HepG2 (cell line): Measurements from ENCODE around the gene GPR42. TPM values are rescaled to one million over a fixed set of nuclear protein-coding genes. Genes with fewer than 3 reads are reported as not detected.

Source experiments
- BRF2 ChIP-seq: sonication (generic); formaldehyde crosslinking; IDR thresholded peaks from 2 replicates; pipeline ENCODE4 v1.8.1; 2022; ENCODE audit warnings: mild to moderate bottlenecking, missing genetic modification reagents
- HBP1 ChIP-seq: IDR thresholded peaks from 2 replicates; pipeline ENCODE4 v1.6.1; 2016; ENCODE audit warnings: low read depth, control low read depth
- LBX2 ChIP-seq: sonication (generic); formaldehyde crosslinking; IDR thresholded peaks from 2 replicates; pipeline ENCODE4 v1.5.0; 2020; ENCODE audit warnings: missing genetic modification reagents, mild to moderate bottlenecking, borderline replicate concordance
- NR2F6 ChIP-seq, 2 experiments: IDR thresholded peaks; 2 replicates each; pipeline ENCODE4 v1.6.1; 2016; ENCODE audit warnings: antibody characterized with exemption in 1 of 2, mild to moderate bottlenecking in 1 of 2
- SAP130 ChIP-seq: IDR thresholded peaks from 2 replicates; pipeline ENCODE4 v1.6.1; 2016; ENCODE audit warnings: low read depth
- ZFP36 ChIP-seq: fragments of 150-350 bp; IDR thresholded peaks from 2 replicates; pipeline ENCODE4 v1.6.1; 2018; ENCODE audit warnings: borderline replicate concordance, low read length, low read depth; ENCODE audit not compliant: partially characterized antibody
- ZNF326 ChIP-seq: sonication (generic); formaldehyde crosslinking; IDR thresholded peaks from 2 replicates; pipeline ENCODE4 v1.4.0; 2020; ENCODE audit warnings: missing genetic modification reagents, borderline replicate concordance
- ZNF382 ChIP-seq: sonication (generic); formaldehyde crosslinking; IDR thresholded peaks from 2 replicates; pipeline ENCODE4 v1.5.0; 2020; ENCODE audit warnings: missing genetic modification reagents, mild to moderate bottlenecking, borderline replicate concordance
- ZNF605 ChIP-seq: sonication (generic); formaldehyde crosslinking; IDR thresholded peaks from 2 replicates; pipeline ENCODE4 v1.8.0; 2022; ENCODE audit warnings: mild to moderate bottlenecking, missing genetic modification reagents
- ZSCAN12 ChIP-seq: sonication (generic); formaldehyde crosslinking; IDR thresholded peaks from 2 replicates; pipeline ENCODE4 v1.9.0; 2021; ENCODE audit warnings: mild to moderate bottlenecking, missing genetic modification reagents
- polyA plus RNA-seq, 8 experiments: library from polyadenylated mRNA; depleted of rRNA in 3 of 8; stranded (reverse) in 7 of 8; unstranded in 1 of 8; fragments of >200 nt; fragmentation: Illumina TruSeq in 4 of 8; extraction: Trizol in 4 of 8; gene quantifications; 2 replicates each; pipeline versions ENCODE4 v1.2.1 to v1.2.3, GENCODE V29; 2011 to 2016; ENCODE audit warnings: low read depth in 4 of 8, missing spikeins in 1 of 8, mixed read lengths in 1 of 8; ENCODE audit not compliant: insufficient read depth in 1 of 8
- total RNA-seq, 5 experiments: library from RNA; depleted of rRNA; stranded (reverse); fragments of >200 nt; fragmentation: Illumina TruSeq; extraction: Trizol; gene quantifications; 2 replicates each; pipeline ENCODE4 v1.2.3, GENCODE V29; 2016; ENCODE audit warnings: low read depth in 1 of 5
- TF ChIP-seq, protein P1 (sequence below): sonication (generic); formaldehyde crosslinking; IDR thresholded peaks from 2 replicates; pipeline ENCODE4 v1.9.0; 2021; ENCODE audit warnings: mild to moderate bottlenecking, missing genetic modification reagents
- TF ChIP-seq, protein P2 (sequence below): sonication (generic); formaldehyde crosslinking; IDR thresholded peaks from 2 replicates; pipeline ENCODE4 v1.4.0; 2020; ENCODE audit warnings: missing genetic modification reagents, mild to moderate bottlenecking, borderline replicate concordance
- TF ChIP-seq, protein P3 (sequence below): sonication (generic); formaldehyde crosslinking; IDR thresholded peaks from 2 replicates; pipeline ENCODE4 v1.4.0; 2020; ENCODE audit warnings: mild to moderate bottlenecking, missing genetic modification reagents

Gene GPR42
- total and polyA plus RNA-seq, 2 of the 13 experiments (the other 11 are each of a cell fraction or from before 2014, with no cell fraction given) = not detected

DNA sequence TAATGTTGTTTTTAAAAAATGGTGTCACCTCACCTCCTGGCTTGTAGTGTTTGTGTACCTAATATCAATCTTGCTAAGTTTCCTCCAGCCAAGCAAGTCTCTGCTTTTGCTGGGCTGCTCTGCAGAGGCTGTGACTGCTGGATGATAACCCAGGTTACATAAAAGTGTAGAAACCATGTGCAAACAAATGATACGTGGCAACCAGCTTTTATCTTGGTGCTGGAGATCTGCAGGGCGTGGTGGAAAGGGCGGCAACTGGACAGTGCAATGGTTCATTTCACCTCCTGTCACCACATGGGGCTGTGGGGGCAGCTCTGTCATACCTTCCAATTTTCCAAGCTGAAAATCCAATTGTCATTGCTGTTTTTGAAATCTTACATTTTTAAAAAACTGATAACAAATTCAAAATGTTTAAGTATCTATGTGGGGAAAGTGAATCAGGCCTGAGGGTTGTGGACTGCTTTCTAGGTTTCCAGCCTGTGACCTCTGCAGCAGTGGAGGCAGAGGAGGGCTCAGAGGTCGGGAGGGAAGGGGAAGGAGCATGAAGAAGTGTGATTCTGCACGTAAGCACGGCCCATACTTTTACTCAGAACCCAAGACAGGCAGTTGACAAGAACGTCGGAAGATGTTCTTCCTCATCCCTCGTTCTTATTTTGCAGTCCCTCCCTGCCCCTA lies 9.7 kb downstream of the GPR42 start (continued):
- TF ChIP-seq HBP1 (CRISPR knock-in tag) (peak; percentile 57; the same call in 1 of the 2 replicates), ZSCAN12 (CRISPR knock-in tag) (no peak), ZNF382 (CRISPR knock-in tag) (no peak), ZNF326 (CRISPR knock-in tag) (no peak), NR2F6 (IDR thresholded peaks at IDR 0.05) (peak; percentile 74; the same call in 1 of the 2 replicates), NR2F6 (CRISPR knock-in tag; IDR thresholded peaks at IDR 0.05) (peak; percentile 87), BRF2 (CRISPR knock-in tag) (no peak), LBX2 (no peak), SAP130 (CRISPR knock-in tag) (peak; percentile 86), ZFP36 (no peak), ZNF605 (CRISPR knock-in tag) (peak; percentile 63; the same call in 1 of the 2 replicates)
- TF ChIP-seq, protein P1, sequence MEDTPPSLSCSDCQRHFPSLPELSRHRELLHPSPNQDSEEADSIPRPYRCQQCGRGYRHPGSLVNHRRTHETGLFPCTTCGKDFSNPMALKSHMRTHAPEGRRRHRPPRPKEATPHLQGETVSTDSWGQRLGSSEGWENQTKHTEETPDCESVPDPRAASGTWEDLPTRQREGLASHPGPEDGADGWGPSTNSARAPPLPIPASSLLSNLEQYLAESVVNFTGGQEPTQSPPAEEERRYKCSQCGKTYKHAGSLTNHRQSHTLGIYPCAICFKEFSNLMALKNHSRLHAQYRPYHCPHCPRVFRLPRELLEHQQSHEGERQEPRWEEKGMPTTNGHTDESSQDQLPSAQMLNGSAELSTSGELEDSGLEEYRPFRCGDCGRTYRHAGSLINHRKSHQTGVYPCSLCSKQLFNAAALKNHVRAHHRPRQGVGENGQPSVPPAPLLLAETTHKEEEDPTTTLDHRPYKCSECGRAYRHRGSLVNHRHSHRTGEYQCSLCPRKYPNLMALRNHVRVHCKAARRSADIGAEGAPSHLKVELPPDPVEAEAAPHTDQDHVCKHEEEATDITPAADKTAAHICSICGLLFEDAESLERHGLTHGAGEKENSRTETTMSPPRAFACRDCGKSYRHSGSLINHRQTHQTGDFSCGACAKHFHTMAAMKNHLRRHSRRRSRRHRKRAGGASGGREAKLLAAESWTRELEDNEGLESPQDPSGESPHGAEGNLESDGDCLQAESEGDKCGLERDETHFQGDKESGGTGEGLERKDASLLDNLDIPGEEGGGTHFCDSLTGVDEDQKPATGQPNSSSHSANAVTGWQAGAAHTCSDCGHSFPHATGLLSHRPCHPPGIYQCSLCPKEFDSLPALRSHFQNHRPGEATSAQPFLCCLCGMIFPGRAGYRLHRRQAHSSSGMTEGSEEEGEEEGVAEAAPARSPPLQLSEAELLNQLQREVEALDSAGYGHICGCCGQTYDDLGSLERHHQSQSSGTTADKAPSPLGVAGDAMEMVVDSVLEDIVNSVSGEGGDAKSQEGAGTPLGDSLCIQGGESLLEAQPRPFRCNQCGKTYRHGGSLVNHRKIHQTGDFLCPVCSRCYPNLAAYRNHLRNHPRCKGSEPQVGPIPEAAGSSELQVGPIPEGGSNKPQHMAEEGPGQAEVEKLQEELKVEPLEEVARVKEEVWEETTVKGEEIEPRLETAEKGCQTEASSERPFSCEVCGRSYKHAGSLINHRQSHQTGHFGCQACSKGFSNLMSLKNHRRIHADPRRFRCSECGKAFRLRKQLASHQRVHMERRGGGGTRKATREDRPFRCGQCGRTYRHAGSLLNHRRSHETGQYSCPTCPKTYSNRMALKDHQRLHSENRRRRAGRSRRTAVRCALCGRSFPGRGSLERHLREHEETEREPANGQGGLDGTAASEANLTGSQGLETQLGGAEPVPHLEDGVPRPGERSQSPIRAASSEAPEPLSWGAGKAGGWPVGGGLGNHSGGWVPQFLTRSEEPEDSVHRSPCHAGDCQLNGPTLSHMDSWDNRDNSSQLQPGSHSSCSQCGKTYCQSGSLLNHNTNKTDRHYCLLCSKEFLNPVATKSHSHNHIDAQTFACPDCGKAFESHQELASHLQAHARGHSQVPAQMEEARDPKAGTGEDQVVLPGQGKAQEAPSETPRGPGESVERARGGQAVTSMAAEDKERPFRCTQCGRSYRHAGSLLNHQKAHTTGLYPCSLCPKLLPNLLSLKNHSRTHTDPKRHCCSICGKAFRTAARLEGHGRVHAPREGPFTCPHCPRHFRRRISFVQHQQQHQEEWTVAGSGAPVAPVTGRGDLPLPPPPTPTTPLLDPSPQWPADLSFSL (CRISPR knock-in tag) = peak; percentile 27; the same call in 1 of the 2 replicates
- TF ChIP-seq, protein P2, sequence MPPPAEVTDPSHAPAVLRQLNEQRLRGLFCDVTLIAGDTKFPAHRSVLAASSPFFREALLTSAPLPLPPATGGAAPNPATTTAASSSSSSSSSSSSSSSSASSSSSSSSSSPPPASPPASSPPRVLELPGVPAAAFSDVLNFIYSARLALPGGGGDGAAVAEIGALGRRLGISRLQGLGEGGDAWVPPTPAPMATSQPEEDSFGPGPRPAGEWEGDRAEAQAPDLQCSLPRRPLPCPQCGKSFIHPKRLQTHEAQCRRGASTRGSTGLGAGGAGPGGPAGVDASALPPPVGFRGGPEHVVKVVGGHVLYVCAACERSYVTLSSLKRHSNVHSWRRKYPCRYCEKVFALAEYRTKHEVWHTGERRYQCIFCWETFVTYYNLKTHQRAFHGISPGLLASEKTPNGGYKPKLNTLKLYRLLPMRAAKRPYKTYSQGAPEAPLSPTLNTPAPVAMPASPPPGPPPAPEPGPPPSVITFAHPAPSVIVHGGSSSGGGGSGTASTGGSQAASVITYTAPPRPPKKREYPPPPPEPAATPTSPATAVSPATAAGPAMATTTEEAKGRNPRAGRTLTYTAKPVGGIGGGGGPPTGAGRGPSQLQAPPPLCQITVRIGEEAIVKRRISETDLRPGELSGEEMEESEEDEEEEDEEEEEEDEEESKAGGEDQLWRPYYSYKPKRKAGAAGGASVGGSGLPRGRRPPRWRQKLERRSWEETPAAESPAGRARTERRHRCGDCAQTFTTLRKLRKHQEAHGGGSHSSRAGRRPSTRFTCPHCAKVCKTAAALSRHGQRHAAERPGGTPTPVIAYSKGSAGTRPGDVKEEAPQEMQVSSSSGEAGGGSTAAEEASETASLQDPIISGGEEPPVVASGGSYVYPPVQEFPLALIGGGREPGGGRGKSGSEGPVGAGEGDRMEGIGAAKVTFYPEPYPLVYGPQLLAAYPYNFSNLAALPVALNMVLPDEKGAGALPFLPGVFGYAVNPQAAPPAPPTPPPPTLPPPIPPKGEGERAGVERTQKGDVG (CRISPR knock-in tag) = no peak
- TF ChIP-seq, protein P3, sequence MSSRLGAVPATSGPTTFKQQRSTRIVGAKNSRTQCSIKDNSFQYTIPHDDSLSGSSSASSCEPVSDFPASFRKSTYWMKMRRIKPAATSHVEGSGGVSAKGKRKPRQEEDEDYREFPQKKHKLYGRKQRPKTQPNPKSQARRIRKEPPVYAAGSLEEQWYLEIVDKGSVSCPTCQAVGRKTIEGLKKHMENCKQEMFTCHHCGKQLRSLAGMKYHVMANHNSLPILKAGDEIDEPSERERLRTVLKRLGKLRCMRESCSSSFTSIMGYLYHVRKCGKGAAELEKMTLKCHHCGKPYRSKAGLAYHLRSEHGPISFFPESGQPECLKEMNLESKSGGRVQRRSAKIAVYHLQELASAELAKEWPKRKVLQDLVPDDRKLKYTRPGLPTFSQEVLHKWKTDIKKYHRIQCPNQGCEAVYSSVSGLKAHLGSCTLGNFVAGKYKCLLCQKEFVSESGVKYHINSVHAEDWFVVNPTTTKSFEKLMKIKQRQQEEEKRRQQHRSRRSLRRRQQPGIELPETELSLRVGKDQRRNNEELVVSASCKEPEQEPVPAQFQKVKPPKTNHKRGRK (CRISPR knock-in tag) = no peak
